Measurements from ENCODE around the gene MLH3.

GRCh38 chr14:75015496-75015895 is 35.8 kb downstream of the MLH3 start:
- TF ChIP-seq CTCF (IDR thresholded peaks at IDR 0.05; ENCODE audit: borderline replicate concordance, extremely low read depth, low read length, poor library complexity, severe bottlenecking): no peak
- no peak for TF ChIP-seq EZH2 (IDR thresholded peaks at IDR 0.05; ENCODE audit: borderline replicate concordance, low read depth, low read length, severe bottlenecking)
